AG04450 (cell line): ENCODE measurements around the gene LRRN4CL. TPM values are rescaled to one million over a fixed set of nuclear protein-coding genes. Genes with fewer than 3 reads are reported as not detected.

Source experiments
- CTCF ChIA-PET: fragments of 300-600, 350-600 bp; formaldehyde crosslinking; extraction: SDS; loops from one replicate; lab custom pipeline; 2022; ENCODE audit warnings: antibody characterized with exemption, inconsistent platforms; lab: Charles Lee
- POLR2A ChIA-PET: fragments of 350-600 bp; formaldehyde crosslinking; extraction: SDS; loops from one replicate; lab custom pipeline; 2021; ENCODE audit warnings: antibody characterized with exemption, inconsistent platforms; lab: Yijun Ruan, JAX
- DNase-seq: peaks from one replicate; pipeline ENCODE4 v3.0.0-alpha.2; 2011; ENCODE audit warnings: low read depth, low spot score
- H3K27ac ChIP-seq: one replicate; pipeline ENCODE4 v1.5.1; 2012; ENCODE audit warnings: low read depth, low read length, control low read depth
- H3K27me3 ChIP-seq: one replicate; pipeline ENCODE4 v1.6.0; 2012; ENCODE audit warnings: low read length; ENCODE audit not compliant: control insufficient read depth, insufficient read depth
- H3K4me3 ChIP-seq: 2 replicates; pipeline ENCODE4 v1.5.1; 2011; ENCODE audit warnings: mild to moderate bottlenecking, low read depth, low read length, control low read depth
- H3K9me3 ChIP-seq: 2 replicates; pipeline ENCODE4 v1.5.1; 2012; ENCODE audit warnings: low read length; ENCODE audit not compliant: control insufficient read depth, insufficient read depth
- polyA plus RNA-seq: library from polyadenylated mRNA; depleted of rRNA; stranded (reverse); fragments of >200 nt; gene quantifications from 2 replicates; pipeline ENCODE4 v1.2.3, GENCODE V29; 2011; rRNA removed
- small RNA-seq: library from RNA; depleted of rRNA; stranded (forward); fragments of <200 nt; gene quantifications from one replicate; pipeline ENCODE3, GENCODE V24; 2012; ENCODE audit warnings: low read depth; ENCODE audit not compliant: insufficient read length
- TF ChIP-seq, protein P1 (sequence below): IDR thresholded peaks from 2 replicates; pipeline ENCODE4 v1.5.1; 2011; ENCODE audit warnings: low read depth, low read length, control low read depth, inconsistent platforms

LRRN4CL gene
- polyA plus RNA-seq, 1 experiment: 4.1 TPM

DNA sequence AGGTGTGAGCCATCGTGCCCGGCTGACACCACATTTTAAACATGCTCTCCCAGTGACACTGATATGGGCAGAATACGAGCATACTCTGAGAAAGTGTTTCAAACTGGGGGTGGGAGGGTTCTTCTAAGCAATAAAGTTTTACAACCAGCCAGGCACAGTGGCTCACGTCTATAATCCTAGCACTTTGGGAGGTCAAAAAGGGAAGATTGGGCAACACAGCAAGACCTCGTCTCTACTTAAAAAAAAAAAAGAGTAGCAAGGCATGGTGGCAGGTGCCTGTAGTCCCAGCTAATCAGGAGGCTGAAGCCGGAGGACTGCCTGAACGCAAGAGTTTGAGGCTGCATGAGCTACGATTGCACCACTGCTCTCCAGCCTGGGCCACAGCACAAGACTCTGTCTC is 45.1 kb downstream of the LRRN4CL start:
- no peak overlapping the region for H3K27ac ChIP-seq
- peaks cover 6% of the 10 kb centered on the region; the same call in 1 of the 2 replicates for H3K9me3 ChIP-seq
- ChIA-PET POLR2A (interaction anchor here (0.7 to 0.8 kb wide), 2 partner anchors 9 to 21 kb away, joined by 3 to 5 read pairs; partner anchors contain the start of genes C11orf98, CSKMT and INTS5), CTCF (no interaction called here)
- TF ChIP-seq, protein P1, sequence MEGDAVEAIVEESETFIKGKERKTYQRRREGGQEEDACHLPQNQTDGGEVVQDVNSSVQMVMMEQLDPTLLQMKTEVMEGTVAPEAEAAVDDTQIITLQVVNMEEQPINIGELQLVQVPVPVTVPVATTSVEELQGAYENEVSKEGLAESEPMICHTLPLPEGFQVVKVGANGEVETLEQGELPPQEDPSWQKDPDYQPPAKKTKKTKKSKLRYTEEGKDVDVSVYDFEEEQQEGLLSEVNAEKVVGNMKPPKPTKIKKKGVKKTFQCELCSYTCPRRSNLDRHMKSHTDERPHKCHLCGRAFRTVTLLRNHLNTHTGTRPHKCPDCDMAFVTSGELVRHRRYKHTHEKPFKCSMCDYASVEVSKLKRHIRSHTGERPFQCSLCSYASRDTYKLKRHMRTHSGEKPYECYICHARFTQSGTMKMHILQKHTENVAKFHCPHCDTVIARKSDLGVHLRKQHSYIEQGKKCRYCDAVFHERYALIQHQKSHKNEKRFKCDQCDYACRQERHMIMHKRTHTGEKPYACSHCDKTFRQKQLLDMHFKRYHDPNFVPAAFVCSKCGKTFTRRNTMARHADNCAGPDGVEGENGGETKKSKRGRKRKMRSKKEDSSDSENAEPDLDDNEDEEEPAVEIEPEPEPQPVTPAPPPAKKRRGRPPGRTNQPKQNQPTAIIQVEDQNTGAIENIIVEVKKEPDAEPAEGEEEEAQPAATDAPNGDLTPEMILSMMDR: no peak
- DNase-seq: no peak
- no peak overlapping the region for H3K4me3 ChIP-seq
- H3K27me3 ChIP-seq: no peaks in the 10 kb centered on the region

Small RNAs within 50 kb of the gene (small RNA-seq; reads per million reads assigned to genes)
- not detected for gene SNORA57

Other genes with a start within 250 kb of the LRRN4CL start
- 231 and 243 TPM in 2 replicates for gene AHNAK, start 142.7 kb downstream of the LRRN4CL start, polyA plus RNA-seq
- gene EEF1G, start 115.6 kb downstream of the LRRN4CL start, polyA plus RNA-seq: 2,186 and 2,474 TPM in 2 replicates
- gene TUT1, start 98.0 kb downstream of the LRRN4CL start, polyA plus RNA-seq: 7.8 and 9.0 TPM in 2 replicates
- gene MTA2, start 87.7 kb downstream of the LRRN4CL start, polyA plus RNA-seq: 22.9 and 36.7 TPM in 2 replicates
- gene EML3, start 76.8 kb downstream of the LRRN4CL start, polyA plus RNA-seq: 17.1 and 18.6 TPM in 2 replicates
- 1.4 and 2.0 TPM in 2 replicates for gene ROM1, start 76.3 kb downstream of the LRRN4CL start, polyA plus RNA-seq
- 14.5 and 20.2 TPM in 2 replicates for gene B3GAT3, start 67.5 kb downstream of the LRRN4CL start, polyA plus RNA-seq
- gene GANAB, start 42.9 kb downstream of the LRRN4CL start, polyA plus RNA-seq: 369 and 464 TPM in 2 replicates
- gene INTS5, start 36.2 kb downstream of the LRRN4CL start, polyA plus RNA-seq: 10.6 and 12.6 TPM in 2 replicates
- gene C11orf98, start 24.3 kb downstream of the LRRN4CL start, polyA plus RNA-seq: 38.8 and 43.6 TPM in 2 replicates
- gene CSKMT, start 24.2 kb downstream of the LRRN4CL start, polyA plus RNA-seq: 4.6 and 4.7 TPM in 2 replicates
- 5.4 and 6.2 TPM in 2 replicates for gene UQCC3, start 17.9 kb downstream of the LRRN4CL start, polyA plus RNA-seq
- 2.4 and 3.2 TPM in 2 replicates for gene LBHD1, start 17.3 kb downstream of the LRRN4CL start, polyA plus RNA-seq
- gene UBXN1, start 10.5 kb downstream of the LRRN4CL start, polyA plus RNA-seq: 92.8 and 100 TPM in 2 replicates
- gene BSCL2, start 17.9 kb upstream of the LRRN4CL start, polyA plus RNA-seq: 42.8 and 63.7 TPM in 2 replicates
- gene GNG3, start 18.1 kb upstream of the LRRN4CL start, polyA plus RNA-seq: 0.11 TPM in 1 of 2 replicates, not detected in the other
- gene HNRNPUL2, start 37.9 kb upstream of the LRRN4CL start, polyA plus RNA-seq: 26.6 and 28.2 TPM in 2 replicates
- 32.2 and 32.5 TPM in 2 replicates for gene TTC9C, start 39.0 kb upstream of the LRRN4CL start, polyA plus RNA-seq
- 3.2 and 3.7 TPM in 2 replicates for gene ZBTB3, start 64.6 kb upstream of the LRRN4CL start, polyA plus RNA-seq
- gene POLR2G, start 72.0 kb upstream of the LRRN4CL start, polyA plus RNA-seq: 213 and 215 TPM in 2 replicates
- gene TAF6L, start 81.9 kb upstream of the LRRN4CL start, polyA plus RNA-seq: 8.9 and 13.4 TPM in 2 replicates
- gene TMEM179B, start 97.9 kb upstream of the LRRN4CL start, polyA plus RNA-seq: 51.7 and 63.8 TPM in 2 replicates
- 12.3 and 13.5 TPM in 2 replicates for gene TMEM223, start 102.5 kb upstream of the LRRN4CL start, polyA plus RNA-seq
- gene NXF1, start 115.9 kb upstream of the LRRN4CL start, polyA plus RNA-seq: 48.9 and 66.1 TPM in 2 replicates
- gene STX5, start 142.5 kb upstream of the LRRN4CL start, polyA plus RNA-seq: 51.7 and 52.1 TPM in 2 replicates
- gene TEX54, start 143.3 kb upstream of the LRRN4CL start, polyA plus RNA-seq: not detected in 2 replicates
- gene WDR74, start 150.1 kb upstream of the LRRN4CL start, polyA plus RNA-seq: 18.0 and 21.6 TPM in 2 replicates
- 263 and 284 TPM in 2 replicates for gene SLC3A2, start 191.4 kb upstream of the LRRN4CL start, polyA plus RNA-seq
- not detected in 2 replicates for gene CHRM1, start 231.8 kb upstream of the LRRN4CL start, polyA plus RNA-seq